Naive thymus-derived CD4-positive, alpha-beta T cell (primary cell): ENCODE data around the gene RELL2. TPM values are rescaled to one million over a fixed set of nuclear protein-coding genes. Genes with fewer than 3 reads are reported as not detected.
"Not testable (repeated sequence)": the region's sequence is repeated elsewhere in the genome, so short reads cannot be mapped to it uniquely, and the experiment has no call there.

Experiments
- ATAC-seq: fragments of 150-1000 bp; cut with Tn5 transposase; 2 replicates; pipeline ENCODE4 v1.10.0; 2021; ENCODE audit warnings: mild to moderate bottlenecking, moderate library complexity
- CTCF ChIA-PET: fragments of 350-600 bp; sonication (Branson Sonifier 250); formaldehyde crosslinking; loops from one replicate; lab custom pipeline; 2021; ENCODE audit warnings: antibody characterized with exemption; lab: Charles Lee
- POLR2A ChIA-PET: fragments of 350-600 bp; sonication (Branson Sonifier 250); formaldehyde crosslinking; loops from one replicate; lab custom pipeline; 2021; ENCODE audit warnings: antibody characterized with exemption, inconsistent platforms; lab: Charles Lee
- DNase-seq, 9 donors: peaks; one replicate each; pipeline versions ENCODE4 v3.0.0 to v3.0.0-alpha.2; 2020 to 2022; ENCODE audit warnings: mixed read lengths in 1 of 9
- H3K27ac ChIP-seq: one replicate; pipeline ENCODE4 v1.7.0; 2013; ENCODE audit warnings: mild to moderate bottlenecking, low read depth, low read length, moderate library complexity
- H3K27me3 ChIP-seq, 2 donors: one replicate each; pipeline ENCODE4 v1.7.0; 2013; ENCODE audit warnings: low read length in 2 of 2, mild to moderate bottlenecking in 2 of 2, moderate library complexity in 2 of 2; ENCODE audit not compliant: control insufficient read depth in 2 of 2, insufficient read depth in 2 of 2
- H3K36me3 ChIP-seq, 3 experiments: 1 replicate in 2 of 3; 2 replicates in 1 of 3; pipeline ENCODE4 v1.7.0; 2013; ENCODE audit warnings: low read length in 3 of 3, mild to moderate bottlenecking in 3 of 3, moderate library complexity in 1 of 3; ENCODE audit not compliant: insufficient read depth in 3 of 3, control insufficient read depth in 2 of 3
- H3K4me1 ChIP-seq, 2 donors: one replicate each; pipeline ENCODE4 v1.7.0; 2013; ENCODE audit warnings: low read length in 2 of 2, mild to moderate bottlenecking in 2 of 2, moderate library complexity in 1 of 2; ENCODE audit not compliant: control insufficient read depth in 2 of 2, insufficient read depth in 2 of 2
- H3K4me3 ChIP-seq: 2 replicates; pipeline ENCODE4 v1.7.0; 2013; ENCODE audit warnings: mild to moderate bottlenecking, low read length
- H3K9me3 ChIP-seq, 3 experiments: 1 replicate in 2 of 3; 2 replicates in 1 of 3; pipeline ENCODE4 v1.7.0; 2013; ENCODE audit warnings: low read length in 3 of 3; ENCODE audit not compliant: control insufficient read depth in 2 of 3
- H3K27ac Mint-ChIP-seq, 9 donors: one replicate each; pipeline ENCODE4 v1.8.0; 2020 to 2022; ENCODE audit warnings: mixed read lengths in 9 of 9, mild to moderate bottlenecking in 8 of 9, moderate library complexity in 5 of 9, inconsistent platforms in 2 of 9
- H3K27me3 Mint-ChIP-seq, 5 donors: one replicate each; pipeline ENCODE4 v1.8.0; 2021 to 2022; ENCODE audit warnings: mixed read lengths in 5 of 5, mild to moderate bottlenecking in 1 of 5
- H3K36me3 Mint-ChIP-seq, 5 donors: one replicate each; pipeline ENCODE4 v1.8.0; 2020 to 2022; ENCODE audit warnings: mixed read lengths in 5 of 5, mild to moderate bottlenecking in 3 of 5, inconsistent platforms in 1 of 5
- H3K4me1 Mint-ChIP-seq, 7 donors: one replicate each; pipeline ENCODE4 v1.8.0; 2020 to 2022; ENCODE audit warnings: mixed read lengths in 7 of 7, mild to moderate bottlenecking in 3 of 7, inconsistent platforms in 1 of 7
- H3K4me3 Mint-ChIP-seq, 10 donors: one replicate each; pipeline ENCODE4 v1.8.0; 2020 to 2022; ENCODE audit warnings: mild to moderate bottlenecking in 10 of 10, mixed read lengths in 10 of 10, moderate library complexity in 6 of 10, inconsistent platforms in 2 of 10
- H3K9me3 Mint-ChIP-seq, 11 donors: one replicate each; pipeline ENCODE4 v1.8.0; 2020 to 2022; ENCODE audit warnings: mixed read lengths in 11 of 11, mild to moderate bottlenecking in 4 of 11, inconsistent platforms in 1 of 11, moderate library complexity in 1 of 11
- intact Hi-C, 2 donors: fragments of 100-400 bp; cut with micrococcal nuclease; formaldehyde crosslinking; loops; one replicate each; pipeline ENCODE4 v1.15.1; 2023
- polyA plus RNA-seq, 2 donors: library from polyadenylated mRNA; unstranded; fragments of 300-500 nt; fragmentation: Illumina TruSeq; gene quantifications; one replicate each; pipeline ENCODE4 v1.2.3, GENCODE V29; 2021
- total RNA-seq, 6 experiments: library from RNA in 5 of 6; stranded (reverse) in 5 of 6; gene quantifications; 1 replicate in 5 of 6; 2 replicates in 1 of 6; pipeline ENCODE4 v1.2.3 and lab custom pipeline; 2021 to 2026

Gene RELL2
- total and polyA plus RNA-seq, 7 experiments from 2014 or later: 1.8 to 21.7 (median 16.6) TPM

DNA sequence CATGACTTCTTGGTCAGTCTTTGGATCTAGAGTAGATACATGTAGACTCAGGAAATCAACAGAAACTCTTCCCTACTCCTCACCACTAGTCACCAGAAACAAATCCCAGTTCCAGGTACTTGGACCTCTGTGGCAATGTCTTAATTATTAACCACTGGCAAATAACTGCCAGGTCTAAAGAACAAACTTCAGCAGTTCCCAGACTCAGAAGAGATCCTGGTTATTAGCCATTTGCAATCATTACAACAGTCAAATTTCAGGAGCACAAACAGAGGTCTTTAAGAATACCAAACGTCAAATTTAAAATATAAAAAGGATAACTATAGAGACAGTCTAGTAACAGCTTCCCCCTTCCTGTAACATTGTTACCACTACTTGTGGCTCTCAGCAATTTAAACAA, 28.2 kb upstream of the RELL2 start:
- peaks cover 79 to 85% of the 10 kb centered on the region in 2 donors for H3K4me1 ChIP-seq
- peak overlapping the region; percentile 1 for H3K4me3 ChIP-seq
- intact Hi-C loops: loop anchor here (5.0 to 10.0 kb wide), 2 partner anchors 44 to 1396 kb away; partner anchors contain the start of gene FCHSD1 (in 1 of the 2)
- peaks cover 0 to 2% (median 0%) of the 10 kb centered on the region in 11 donors for H3K9me3 Mint-ChIP-seq
- H3K4me3 Mint-ChIP-seq: peak overlapping the region; percentile 23 to 86 (median 70)
- H3K27me3 ChIP-seq: no peaks in the 10 kb centered on the region
- no peaks in the 10 kb centered on the region for H3K36me3 ChIP-seq
- peaks cover 74 to 97% (median 89%) of the 10 kb centered on the region in 7 donors for H3K4me1 Mint-ChIP-seq
- ChIA-PET CTCF (interaction anchor here (0.7 to 4.2 kb wide), 4 partner anchors 9 to 1748 kb away, joined by 3 to 43 read pairs (median 14); partner anchors contain the start of gene DIAPH1), POLR2A (interaction anchor here (0.7 to 5.4 kb wide), 5 partner anchors 9 to 75 kb away, joined by 3 to 71 read pairs (median 7); partner anchors contain the start of genes DIAPH1 and RELL2)
- peak overlapping the region; percentile 72 for H3K27ac ChIP-seq
- peak overlapping the region; percentile 83 to 96 (median 89) for H3K27ac Mint-ChIP-seq
- peaks cover 4 to 39% (median 10%) of the 10 kb centered on the region in 5 donors for H3K36me3 Mint-ChIP-seq
- no peak for DNase-seq
- H3K27me3 Mint-ChIP-seq: no peaks in the 10 kb centered on the region
- H3K9me3 ChIP-seq: no peaks in the 10 kb centered on the region
- no peak for ATAC-seq

DNA sequence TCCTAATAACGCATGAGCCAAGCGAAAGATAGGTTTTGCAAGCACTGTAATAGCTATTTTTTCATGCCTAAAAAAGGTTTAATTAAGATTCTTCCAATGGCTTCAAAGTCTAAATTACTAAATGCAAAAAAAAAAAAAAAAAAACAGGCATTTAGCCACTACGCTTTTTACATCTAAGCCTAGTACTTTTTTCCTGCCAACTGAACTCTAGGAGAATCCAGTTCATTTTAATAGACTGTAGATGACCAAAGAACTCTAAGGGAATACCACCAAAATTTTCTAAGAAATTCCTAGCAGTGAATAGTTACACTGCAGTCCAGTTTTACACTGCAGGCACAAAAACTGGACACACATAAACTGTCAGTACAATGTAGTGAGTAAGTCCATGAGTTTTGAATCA, 27.8 kb upstream of the RELL2 start:
- H3K36me3 Mint-ChIP-seq: peaks cover 4 to 39% (median 10%) of the 10 kb centered on the region in 5 donors
- no peaks in the 10 kb centered on the region for H3K27me3 ChIP-seq
- H3K4me3 ChIP-seq: peak overlapping the region; percentile 1
- no peaks in the 10 kb centered on the region for H3K27me3 Mint-ChIP-seq
- H3K4me3 Mint-ChIP-seq: peak overlapping the region in 6 of 10 donors; percentile 35 to 86 (median 76)
- peak overlapping the region; percentile 84 to 96 (median 89) for H3K27ac Mint-ChIP-seq
- H3K9me3 Mint-ChIP-seq: peaks cover 0 to 2% (median 0%) of the 10 kb centered on the region in 11 donors
- peak overlapping the region; percentile 72 for H3K27ac ChIP-seq
- ChIA-PET CTCF (interaction anchor here (0.7 to 4.2 kb wide), 3 partner anchors 9 to 1747 kb away, joined by 3 to 43 read pairs (median 25); partner anchors contain the start of gene DIAPH1), POLR2A (interaction anchor here (0.7 to 5.0 kb wide), 2 partner anchors 9 to 74 kb away, joined by 3 to 71 read pairs; partner anchors contain the start of gene DIAPH1)
- no peaks in the 10 kb centered on the region for H3K9me3 ChIP-seq
- DNase-seq (no peak), ATAC-seq (no peak)
- peaks cover 75 to 97% (median 89%) of the 10 kb centered on the region in 7 donors for H3K4me1 Mint-ChIP-seq
- intact Hi-C loops: loop anchor here (5.0 to 10.0 kb wide), 2 partner anchors 43 to 1396 kb away; partner anchors contain the start of gene FCHSD1 (in 1 of the 2)
- H3K4me1 ChIP-seq: peaks cover 79 to 85% of the 10 kb centered on the region in 2 donors
- no peaks in the 10 kb centered on the region for H3K36me3 ChIP-seq

DNA sequence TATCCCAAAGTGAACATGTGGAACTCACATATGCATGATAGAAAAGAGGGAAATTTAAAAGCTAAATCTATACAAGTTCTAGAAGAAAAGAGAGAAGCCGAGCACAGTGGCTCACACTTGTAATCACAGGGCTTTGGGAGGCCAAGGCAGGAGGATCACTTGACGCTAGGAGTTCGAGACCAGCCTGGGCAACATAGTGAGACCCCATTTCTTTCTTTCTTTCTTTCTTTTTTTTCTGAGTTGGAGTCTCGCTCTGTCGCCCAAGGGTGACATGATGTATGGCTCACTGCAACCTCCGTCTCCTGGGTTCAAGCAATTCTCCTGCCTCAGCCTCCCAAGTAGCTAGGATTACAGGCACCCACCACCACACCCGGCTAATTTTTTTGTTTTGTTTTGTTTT, 26.9 kb upstream of the RELL2 start:
- Histone ChIP-seq H3K4me1 (peaks cover 78 to 84% of the 10 kb centered on the region in 2 donors), H3K27ac (peak overlapping the region; percentile 72)
- H3K4me3 Mint-ChIP-seq: peak overlapping the region in 9 of 10 donors; percentile 5 to 86 (median 57)
- intact Hi-C loops: loop anchor here (5.0 to 10.0 kb wide), 5 partner anchors 42 to 1795 kb away; partner anchors contain the start of genes APBB3 (in 2 of the 2), SLC35A4 (in 2 of the 2), FCHSD1 (in 1 of the 2) and NR3C1 (in 1 of the 2)
- peak overlapping the region; percentile 76 to 96 (median 92) for H3K27ac Mint-ChIP-seq
- not testable (repeated sequence) for DNase-seq, H3K9me3 ChIP-seq, H3K27me3 ChIP-seq, H3K4me3 ChIP-seq, H3K9me3 Mint-ChIP-seq, ATAC-seq, H3K36me3 ChIP-seq, H3K27me3 Mint-ChIP-seq
- H3K36me3 Mint-ChIP-seq: peaks cover 4 to 38% (median 10%) of the 10 kb centered on the region in 5 donors
- peaks cover 73 to 97% (median 89%) of the 10 kb centered on the region in 7 donors for H3K4me1 Mint-ChIP-seq
- POLR2A ChIA-PET: interaction anchor here (0.7 to 5.0 kb wide), 3 partner anchors 8 to 18 kb away, joined by 3 to 71 read pairs (median 4); partner anchors contain the start of gene DIAPH1
- CTCF ChIA-PET: interaction anchor here (1.0 to 4.1 kb wide), 2 partner anchors 10 to 18 kb away, joined by 4 to 25 read pairs; no protein-coding TSS in a partner anchor

DNA sequence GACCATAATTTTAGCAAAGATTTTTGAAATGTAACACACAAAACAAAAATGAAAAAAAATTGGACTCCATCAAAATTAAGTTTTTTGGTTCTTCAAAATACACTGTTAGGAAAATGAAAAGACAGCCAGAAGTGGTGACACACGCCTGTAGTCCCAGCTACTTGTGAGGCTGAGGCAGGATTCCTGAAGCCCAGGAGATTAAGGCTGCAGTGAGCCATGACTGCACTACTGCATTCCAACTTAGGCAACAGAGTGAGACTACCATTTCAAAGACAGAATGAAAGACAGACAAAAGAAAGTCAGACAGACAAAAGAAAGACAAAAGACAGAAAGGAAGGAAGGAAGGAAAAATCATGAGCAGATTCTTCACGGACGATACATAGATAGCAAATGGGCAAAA, 25.5 kb upstream of the RELL2 start:
- H3K27me3 ChIP-seq: no peaks in the 10 kb centered on the region
- intact Hi-C loops: loop anchor here (10.0 kb wide), 3 partner anchors 896 to 1794 kb away; partner anchors contain the start of genes APBB3 (in 2 of the 2), SLC35A4 (in 2 of the 2) and NR3C1 (in 1 of the 2)
- peaks cover 70 to 74% of the 10 kb centered on the region in 2 donors for H3K4me1 ChIP-seq
- peaks cover 4 to 38% (median 14%) of the 10 kb centered on the region in 5 donors for H3K36me3 Mint-ChIP-seq
- H3K9me3 Mint-ChIP-seq: peaks cover 0 to 2% (median 0%) of the 10 kb centered on the region in 11 donors
- DNase-seq (no peak), ATAC-seq (no peak)
- peak overlapping the region; percentile 16 to 98 (median 68) for H3K4me3 Mint-ChIP-seq
- ChIA-PET POLR2A (no interaction called here), CTCF (interaction anchor here (0.5 kb wide), 1 partner anchor 17 kb away, joined by 3 read pairs; no protein-coding TSS in a partner anchor)
- no peaks in the 10 kb centered on the region for H3K27me3 Mint-ChIP-seq
- no peak overlapping the region for H3K4me3 ChIP-seq
- peaks cover 72 to 96% (median 87%) of the 10 kb centered on the region in 7 donors for H3K4me1 Mint-ChIP-seq
- no peaks in the 10 kb centered on the region for H3K9me3 ChIP-seq
- H3K36me3 ChIP-seq: no peaks in the 10 kb centered on the region
- peak overlapping the region; percentile 21 to 96 (median 90) for H3K27ac Mint-ChIP-seq
- peak overlapping the region; percentile 46 for H3K27ac ChIP-seq

DNA sequence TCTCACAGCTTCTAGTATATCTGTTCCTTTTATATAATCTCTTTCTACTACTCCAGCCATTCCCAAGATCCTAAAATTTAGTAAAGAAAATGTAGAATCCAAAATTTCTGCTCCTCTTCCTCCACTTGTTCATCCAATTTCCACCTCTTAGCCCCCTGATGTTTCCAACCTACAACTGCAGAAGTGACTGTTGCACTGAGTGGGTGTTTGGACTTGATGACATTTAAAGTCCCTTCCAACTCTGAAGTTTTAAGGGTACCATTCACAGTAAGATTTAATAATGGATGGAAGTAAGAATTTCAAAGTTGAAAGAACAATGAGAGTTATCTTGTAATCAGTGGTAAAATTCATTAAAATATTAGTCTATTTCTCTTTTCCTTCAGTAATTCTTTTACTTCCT, 23.5 kb upstream of the RELL2 start:
- Mint-ChIP-seq H3K4me3 (peak overlapping the region; percentile 32 to 98 (median 64)), H3K36me3 (peaks cover 9 to 35% (median 13%) of the 10 kb centered on the region in 5 donors), H3K9me3 (peaks cover 0 to 2% (median 0%) of the 10 kb centered on the region in 11 donors), H3K4me1 (peaks cover 74 to 84% (median 82%) of the 10 kb centered on the region in 7 donors), H3K27me3 (no peaks in the 10 kb centered on the region), H3K27ac (peak overlapping the region; percentile 30 to 87 (median 70))
- Histone ChIP-seq H3K9me3 (no peaks in the 10 kb centered on the region), H3K27ac (peak overlapping the region; percentile 32), H3K4me1 (peaks cover 49 to 53% of the 10 kb centered on the region in 2 donors), H3K36me3 (peaks cover 0 to 1% (median 0%) of the 10 kb centered on the region in 3 experiments), H3K27me3 (no peaks in the 10 kb centered on the region), H3K4me3 (no peak overlapping the region)
- intact Hi-C loops: loop anchor here (10.0 kb wide), 3 partner anchors 899 to 1791 kb away; partner anchors contain the start of genes APBB3 (in 2 of the 2), SLC35A4 (in 2 of the 2) and NR3C1 (in 1 of the 2)
- DNase-seq (no peak), ATAC-seq (no peak)
- POLR2A ChIA-PET: interaction anchor here (0.8 to 7.5 kb wide), 7 partner anchors 8 to 50 kb away, joined by 3 to 68 read pairs (median 5); partner anchors contain the start of genes FCHSD1, HDAC3 and RELL2
- CTCF ChIA-PET: interaction anchor here (0.7 to 2.9 kb wide), 2 partner anchors 21 to 549 kb away, joined by 3 to 14 read pairs; no protein-coding TSS in a partner anchor
